Loucy (cell line): ENCODE measurements around the gene LYPD6.
"Not testable (repeated sequence)": the region's sequence is repeated elsewhere in the genome, so short reads cannot be mapped to it uniquely, and the experiment has no call there.

Source experiments
- H2AFZ ChIP-seq: fragments of 200-600 bp; sonication (generic); 2 replicates; pipeline ENCODE4 v1.6.0; 2016; ENCODE audit warnings: antibody characterized with exemption, mild to moderate bottlenecking, low read length, moderate library complexity
- H3F3A ChIP-seq: fragments of 200-600 bp; 2 replicates; pipeline ENCODE4 v1.6.0; 2016; ENCODE audit warnings: antibody characterized with exemption, low read depth, mild to moderate bottlenecking
- H3K27me3 ChIP-seq: fragments of 200-600 bp; sonication (generic); 2 replicates; pipeline ENCODE4 v1.6.1; 2014; ENCODE audit warnings: low read length, mild to moderate bottlenecking; ENCODE audit not compliant: insufficient read depth, poor library complexity, severe bottlenecking
- H3K36me3 ChIP-seq: fragments of 200-600 bp; sonication (generic); 2 replicates; pipeline ENCODE4 v1.6.1; 2016; ENCODE audit warnings: low read length; ENCODE audit not compliant: insufficient read depth
- H3K4me1 ChIP-seq: fragments of 200-600 bp; sonication (generic); 2 replicates; pipeline ENCODE4 v1.5.1; 2014; ENCODE audit warnings: low read length, mild to moderate bottlenecking; ENCODE audit not compliant: insufficient read depth, poor library complexity, severe bottlenecking
- H3K4me2 ChIP-seq: fragments of 200-600 bp; sonication (generic); 2 replicates; pipeline ENCODE4 v1.6.0; 2014; ENCODE audit warnings: antibody characterized with exemption, low read length, low read depth, mild to moderate bottlenecking; ENCODE audit not compliant: poor library complexity, severe bottlenecking
- H3K4me3 ChIP-seq: fragments of 200-600 bp; sonication (generic); 2 replicates; pipeline ENCODE4 v1.5.1; 2014; ENCODE audit warnings: low read length, mild to moderate bottlenecking, mixed read lengths; ENCODE audit not compliant: poor library complexity, severe bottlenecking
- H3K79me2 ChIP-seq: fragments of 200-600 bp; sonication (generic); 2 replicates; pipeline ENCODE4 v1.6.1; 2014; ENCODE audit warnings: low read length; ENCODE audit not compliant: insufficient read depth
- H3K9ac ChIP-seq: fragments of 200-600 bp; sonication (generic); 2 replicates; pipeline ENCODE4 v1.6.0; 2014; ENCODE audit warnings: mild to moderate bottlenecking, low read depth, low read length, moderate library complexity; ENCODE audit not compliant: poor library complexity, severe bottlenecking
- H3K9me2 ChIP-seq: fragments of 200-600 bp; sonication (generic); replicated peaks from 2 replicates; pipeline ENCODE4 v1.6.1; 2016; ENCODE audit warnings: low read depth, low read length, mixed read lengths
- H3K9me3 ChIP-seq: fragments of 200-600 bp; sonication (generic); 2 replicates; pipeline ENCODE4 v1.6.1; 2014; ENCODE audit warnings: mild to moderate bottlenecking, antibody characterized with exemption, low read length, low read depth; ENCODE audit not compliant: insufficient read depth
- H4K20me1 ChIP-seq: fragments of 200-600 bp; sonication (generic); 2 replicates; pipeline ENCODE4 v1.6.0; 2014; ENCODE audit warnings: antibody characterized with exemption, low read length, mild to moderate bottlenecking; ENCODE audit not compliant: insufficient read depth, poor library complexity, severe bottlenecking
- EZH2phosphoT487 ChIP-seq: fragments of 200-600 bp; IDR thresholded peaks from 2 replicates; pipeline ENCODE4 v1.6.1; 2018; ENCODE audit warnings: antibody characterized with exemption, mild to moderate bottlenecking, moderate library complexity, borderline replicate concordance
- TF ChIP-seq, protein P1 (sequence below): fragments of 200-600 bp; sonication (generic); conservative IDR thresholded peaks from 2 replicates; pipeline ENCODE4 v1.5.1; 2014; ENCODE audit warnings: mild to moderate bottlenecking, antibody characterized with exemption, low read length

The LYPD6 gene

DNA sequence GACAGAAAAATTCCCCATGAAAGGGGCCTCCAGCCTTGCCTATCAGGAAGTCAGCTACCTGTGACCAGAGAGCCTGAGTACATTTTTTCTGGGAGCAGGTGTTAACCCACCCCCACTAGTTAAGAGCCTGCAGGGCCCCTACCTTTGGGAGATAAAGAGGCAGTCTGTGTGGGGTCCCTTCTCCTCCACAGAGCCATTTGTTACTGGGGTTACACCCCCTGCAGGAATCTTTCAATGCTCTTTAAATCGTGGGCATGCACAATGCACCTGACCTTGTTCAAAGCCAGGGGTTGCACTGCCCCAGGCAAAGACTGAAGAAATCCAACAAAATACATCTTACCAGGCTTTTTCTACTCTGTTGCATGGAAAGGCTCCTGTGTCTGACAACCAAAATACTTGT is 15.7 kb upstream of the LYPD6 start:
- H3K27me3 ChIP-seq: no peaks in the 10 kb centered on the region
- H3K36me3 ChIP-seq: no peaks in the 10 kb centered on the region
- TF ChIP-seq EZH2phosphoT487: no peak
- TF ChIP-seq, protein P1, sequence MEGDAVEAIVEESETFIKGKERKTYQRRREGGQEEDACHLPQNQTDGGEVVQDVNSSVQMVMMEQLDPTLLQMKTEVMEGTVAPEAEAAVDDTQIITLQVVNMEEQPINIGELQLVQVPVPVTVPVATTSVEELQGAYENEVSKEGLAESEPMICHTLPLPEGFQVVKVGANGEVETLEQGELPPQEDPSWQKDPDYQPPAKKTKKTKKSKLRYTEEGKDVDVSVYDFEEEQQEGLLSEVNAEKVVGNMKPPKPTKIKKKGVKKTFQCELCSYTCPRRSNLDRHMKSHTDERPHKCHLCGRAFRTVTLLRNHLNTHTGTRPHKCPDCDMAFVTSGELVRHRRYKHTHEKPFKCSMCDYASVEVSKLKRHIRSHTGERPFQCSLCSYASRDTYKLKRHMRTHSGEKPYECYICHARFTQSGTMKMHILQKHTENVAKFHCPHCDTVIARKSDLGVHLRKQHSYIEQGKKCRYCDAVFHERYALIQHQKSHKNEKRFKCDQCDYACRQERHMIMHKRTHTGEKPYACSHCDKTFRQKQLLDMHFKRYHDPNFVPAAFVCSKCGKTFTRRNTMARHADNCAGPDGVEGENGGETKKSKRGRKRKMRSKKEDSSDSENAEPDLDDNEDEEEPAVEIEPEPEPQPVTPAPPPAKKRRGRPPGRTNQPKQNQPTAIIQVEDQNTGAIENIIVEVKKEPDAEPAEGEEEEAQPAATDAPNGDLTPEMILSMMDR: no peak
- H2AFZ ChIP-seq: no peak overlapping the region
- no peak overlapping the region for H3K4me2 ChIP-seq
- no peak overlapping the region for H3K9ac ChIP-seq
- H4K20me1 ChIP-seq: no peaks in the 10 kb centered on the region
- no peaks in the 10 kb centered on the region for H3K9me2 ChIP-seq
- H3F3A ChIP-seq: no peaks in the 10 kb centered on the region
- H3K4me3 ChIP-seq: no peak overlapping the region
- no peaks in the 10 kb centered on the region for H3K4me1 ChIP-seq
- no peaks in the 10 kb centered on the region for H3K79me2 ChIP-seq
- no peaks in the 10 kb centered on the region for H3K9me3 ChIP-seq

DNA sequence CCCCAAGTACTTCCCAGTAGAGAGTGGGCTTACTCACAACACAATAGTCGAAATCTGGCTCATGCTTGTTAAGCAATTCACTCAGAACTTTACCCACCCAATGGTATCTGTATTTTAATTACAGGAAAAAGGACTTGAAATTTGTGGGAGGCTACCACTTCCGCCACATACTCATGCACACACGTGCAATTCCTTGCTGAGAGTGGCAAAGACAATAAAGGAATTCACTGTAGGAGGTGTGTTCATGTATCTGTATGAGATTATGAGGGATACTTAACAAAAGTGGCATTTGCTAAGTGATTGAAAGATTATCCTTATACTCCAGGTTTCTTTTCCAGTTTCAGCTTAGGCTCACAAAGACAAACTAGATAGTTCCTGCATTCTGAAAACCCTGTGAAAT is 14.9 kb upstream of the LYPD6 start:
- Histone ChIP-seq H4K20me1 (no peaks in the 10 kb centered on the region), H3F3A (no peaks in the 10 kb centered on the region), H3K27me3 (no peaks in the 10 kb centered on the region), H3K4me2 (no peak overlapping the region), H3K4me3 (no peak overlapping the region), H3K79me2 (no peaks in the 10 kb centered on the region), H3K9me2 (no peaks in the 10 kb centered on the region), H3K9ac (no peak overlapping the region), H3K4me1 (no peaks in the 10 kb centered on the region), H3K9me3 (no peaks in the 10 kb centered on the region), H2AFZ (no peak overlapping the region), H3K36me3 (no peaks in the 10 kb centered on the region)
- TF ChIP-seq EZH2phosphoT487: no peak
- TF ChIP-seq, protein P1: no peak

- H3K4me2 ChIP-seq, H4K20me1 ChIP-seq, H3K9me2 ChIP-seq, H3K9me3 ChIP-seq, H3K36me3 ChIP-seq, H3F3A ChIP-seq, H3K4me1 ChIP-seq, H3K27me3 ChIP-seq, H2AFZ ChIP-seq, H3K4me3 ChIP-seq, H3K9ac ChIP-seq, H3K79me2 ChIP-seq: not testable (repeated sequence)
Observed at GRCh38 chr2:149318566-149318965, 11.8 kb upstream of the LYPD6 start.

DNA sequence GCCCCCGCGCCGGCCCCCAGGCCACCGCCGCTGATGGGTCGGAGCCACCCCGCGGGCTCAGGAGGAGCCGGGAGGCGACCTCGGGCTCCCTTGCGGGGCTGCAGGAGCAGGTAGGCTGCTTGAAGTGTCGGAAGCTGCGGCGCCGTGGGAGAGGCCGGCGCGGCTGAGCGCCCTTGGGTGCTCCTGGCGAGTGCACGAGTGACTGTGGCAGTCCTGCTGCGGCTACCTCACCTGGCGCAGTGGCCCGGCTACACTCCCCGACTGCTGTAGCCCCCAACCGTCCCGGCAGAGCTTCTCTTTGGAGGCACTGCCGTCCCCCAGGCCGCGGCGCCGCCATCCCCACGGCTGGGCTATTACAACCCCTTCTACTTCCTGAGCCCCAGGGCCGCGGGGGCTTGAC is 10.0 kb upstream of the LYPD6 start:
- TF ChIP-seq EZH2phosphoT487: no peak
- TF ChIP-seq, protein P1: no peak
- no peak overlapping the region for H2AFZ ChIP-seq
- H3K79me2 ChIP-seq: no peaks in the 10 kb centered on the region
- no peak overlapping the region for H3K9ac ChIP-seq
- H3K27me3 ChIP-seq: no peaks in the 10 kb centered on the region
- H3F3A ChIP-seq: no peaks in the 10 kb centered on the region
- H4K20me1 ChIP-seq: no peaks in the 10 kb centered on the region
- H3K4me2 ChIP-seq: no peak overlapping the region
- H3K9me2 ChIP-seq: no peaks in the 10 kb centered on the region
- H3K4me3 ChIP-seq: no peak overlapping the region
- no peaks in the 10 kb centered on the region for H3K4me1 ChIP-seq
- no peaks in the 10 kb centered on the region for H3K36me3 ChIP-seq
- H3K9me3 ChIP-seq: no peaks in the 10 kb centered on the region
